ENCODE results near the gene NAV2.

Gene NAV2

DNA sequence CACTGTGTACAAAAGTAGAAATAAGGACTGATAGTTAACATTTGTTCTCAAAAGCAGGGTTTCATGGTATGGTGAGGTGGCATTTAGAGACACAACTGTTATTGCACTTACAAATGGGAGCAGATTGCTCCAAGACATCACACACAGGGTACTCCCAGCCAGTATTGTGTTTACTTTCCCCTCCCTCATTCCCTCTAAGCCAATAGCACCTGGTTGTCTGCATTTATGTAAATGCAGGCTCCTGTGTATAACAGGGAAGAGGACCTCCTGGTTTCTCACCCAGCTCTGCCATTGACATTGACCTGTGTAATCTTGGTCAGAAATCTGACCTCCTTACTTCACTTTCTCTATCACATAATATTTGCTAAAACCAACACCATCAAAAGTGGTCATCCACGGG lies 154.4 kb downstream of the NAV2 start:
- no peak for DNase-seq (ENCODE audit: low read depth in 2 of 2)

DNA sequence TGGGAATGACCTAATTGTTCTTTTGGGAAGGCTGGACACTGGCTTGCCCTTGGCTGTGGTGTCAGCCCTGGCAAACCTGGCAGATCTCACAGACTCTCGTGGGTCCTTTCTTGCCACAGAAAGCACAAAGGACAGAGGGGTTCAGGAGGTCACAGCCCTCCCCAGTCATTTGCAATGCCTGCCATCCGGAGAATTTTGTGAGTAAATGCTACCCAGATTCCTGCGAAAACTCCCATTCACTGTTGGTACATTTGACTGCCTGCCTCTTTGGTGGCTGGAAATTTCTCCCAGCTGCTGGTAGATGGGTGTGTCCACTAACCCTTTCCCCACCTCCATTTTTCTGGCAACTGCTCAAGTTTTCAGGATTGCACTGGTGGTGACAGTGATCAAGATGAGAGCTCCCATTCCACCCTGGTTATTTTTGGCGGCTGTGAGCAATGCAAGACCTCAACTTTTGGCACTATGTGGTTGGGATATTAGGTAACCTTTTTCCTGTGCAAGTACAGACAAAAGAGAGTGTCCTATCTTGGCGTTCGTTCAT lies 155.7 kb downstream of the NAV2 start:
- no peak for DNase-seq (ENCODE audit: low read depth in 2 of 2)

DNA sequence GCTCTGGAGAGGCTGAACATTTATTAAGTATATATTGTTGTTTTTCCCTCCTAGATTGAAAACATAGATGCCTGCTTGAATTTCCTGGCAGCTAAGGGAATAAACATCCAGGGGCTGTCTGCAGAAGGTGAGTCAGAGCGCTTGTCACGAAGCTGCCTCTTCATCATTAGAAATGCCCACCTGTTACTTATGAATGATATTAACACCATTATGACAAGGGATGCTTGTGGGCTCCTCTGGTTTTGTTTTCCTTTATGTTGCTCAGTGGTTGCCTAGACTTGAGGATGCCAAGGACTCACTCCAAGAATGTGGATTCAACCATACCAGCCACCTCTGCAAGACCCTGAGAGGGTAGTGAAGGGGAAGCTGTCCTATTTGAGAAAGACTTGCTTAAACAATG lies 156.2 kb downstream of the NAV2 start:
- no peak for DNase-seq (ENCODE audit: low read depth in 2 of 2)

DNA sequence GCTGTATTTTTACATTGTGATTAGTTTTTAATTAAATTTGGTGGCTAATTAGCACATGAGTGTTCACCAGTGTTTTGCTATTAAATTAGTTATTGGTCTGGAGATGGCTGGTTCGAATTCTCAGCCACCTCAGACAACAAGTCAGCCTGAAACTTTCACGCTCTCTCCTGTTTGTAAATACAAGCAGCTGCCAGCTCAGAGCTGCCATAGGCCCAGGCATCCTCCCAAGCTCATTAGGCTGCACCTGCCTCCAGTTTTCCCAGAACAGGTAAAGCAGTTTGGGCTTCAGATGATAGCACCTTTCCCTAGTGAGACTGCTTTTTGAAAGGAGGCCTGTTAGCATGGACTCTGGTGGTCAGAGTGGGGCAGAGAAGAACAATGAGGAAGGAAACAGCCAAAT lies 156.8 kb downstream of the NAV2 start:
- DNase-seq (ENCODE audit: low read depth in 2 of 2) = no peak

DNA sequence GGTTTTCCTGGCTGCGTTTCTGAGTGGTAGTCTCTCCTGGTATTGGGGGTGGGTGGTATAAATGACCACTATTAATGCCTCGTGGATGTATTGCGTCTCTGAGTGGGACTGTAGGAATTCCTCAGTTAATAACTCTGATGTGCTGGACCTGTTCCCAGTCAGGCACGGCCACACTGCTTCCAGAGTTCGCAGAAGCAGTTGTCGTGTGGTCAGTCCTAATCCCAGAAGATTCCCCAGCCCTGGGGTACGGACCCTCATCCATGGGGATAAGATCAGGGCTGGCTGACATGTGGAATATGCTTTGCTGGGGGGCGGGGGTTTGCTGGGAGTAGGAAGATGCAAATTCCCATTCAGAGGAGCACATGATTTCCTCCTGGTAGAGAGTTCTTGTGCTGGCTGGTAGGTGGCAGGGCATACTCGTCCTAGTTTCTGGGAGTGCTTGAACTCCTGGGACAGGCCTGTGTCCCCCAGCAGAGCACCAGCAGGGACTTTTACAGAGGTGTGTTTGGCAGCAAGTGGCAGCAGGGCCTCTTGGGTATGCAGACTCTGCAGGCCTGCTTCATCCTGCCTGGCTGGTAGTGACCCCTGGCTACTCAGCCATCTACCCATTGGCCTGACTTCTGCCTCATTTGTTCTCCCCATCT lies 157.4 kb downstream of the NAV2 start:
- no peak for DNase-seq (ENCODE audit: low read depth in 2 of 2)

DNA sequence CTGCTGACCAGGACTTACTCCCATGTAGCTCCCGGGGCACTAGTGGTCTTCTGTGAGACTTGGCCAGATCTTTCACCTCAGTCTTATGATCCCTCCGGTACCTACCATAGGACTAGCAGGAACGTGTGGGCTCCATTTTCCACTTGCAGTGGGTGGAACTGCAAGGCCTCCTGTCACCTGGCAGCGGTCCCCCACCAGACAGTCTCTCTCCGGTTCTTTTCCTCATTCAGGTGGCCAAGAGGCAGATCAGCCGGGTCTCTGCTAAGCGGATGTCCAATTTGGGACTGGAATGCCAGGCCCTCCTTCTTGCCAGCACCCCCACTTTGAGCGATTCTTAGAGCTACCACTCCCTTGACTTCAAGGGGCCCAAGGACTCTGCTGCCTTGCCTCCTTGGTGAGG lies 158.9 kb downstream of the NAV2 start:
- DNase-seq (ENCODE audit: low read depth in 2 of 2) = no peak

DNA sequence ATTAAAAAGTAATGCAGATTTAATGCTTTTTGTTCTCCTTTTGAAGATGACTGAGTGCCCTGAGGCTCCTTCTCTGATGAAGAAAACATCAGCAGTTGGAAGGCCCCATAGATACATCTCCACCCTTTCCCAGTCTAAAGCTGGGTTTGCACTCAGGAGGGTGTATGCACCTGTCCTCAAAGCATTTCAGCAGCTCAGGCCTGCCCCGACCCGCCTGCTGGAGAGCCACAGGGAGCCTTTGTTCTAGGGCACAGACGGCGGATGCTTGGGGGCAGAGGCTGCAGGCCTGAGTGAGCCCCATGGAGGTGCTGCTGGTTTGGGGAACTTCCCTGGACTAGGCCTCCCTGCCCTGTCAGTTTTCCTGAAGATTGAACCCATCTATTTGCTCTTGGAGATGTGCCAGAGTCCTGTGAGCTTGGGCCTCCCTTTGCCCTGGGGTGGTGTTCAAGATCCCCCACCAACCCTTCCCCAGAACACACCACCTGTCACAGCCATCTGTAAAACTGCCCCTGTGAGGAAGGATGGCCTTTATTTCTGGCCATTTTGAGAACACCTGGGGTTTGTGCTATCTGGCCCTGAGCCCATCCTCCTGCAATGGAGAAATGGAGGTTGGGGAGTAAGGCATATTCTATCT lies 160.0 kb downstream of the NAV2 start:
- no peak for DNase-seq (ENCODE audit: low read depth in 2 of 2)

DNA sequence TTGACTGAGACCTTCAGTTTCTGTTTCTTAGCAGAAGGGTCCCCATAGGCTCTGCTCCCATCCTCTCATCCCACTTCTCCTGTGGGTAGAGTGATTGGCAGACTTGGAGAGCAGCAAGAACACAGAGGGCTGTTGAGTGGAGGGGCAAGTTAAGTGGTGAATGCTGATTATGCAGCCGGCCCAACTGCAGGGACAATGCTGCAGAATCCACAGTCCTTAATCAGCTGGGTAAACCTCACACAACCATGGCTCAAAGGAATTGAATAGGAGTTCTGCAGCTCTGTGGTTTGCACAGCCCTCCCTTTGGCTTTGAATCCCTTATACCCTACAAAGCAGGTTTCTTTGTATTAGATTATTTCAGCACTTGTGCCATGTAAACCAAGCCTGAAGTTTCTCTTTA lies 161.1 kb downstream of the NAV2 start:
- no peak for DNase-seq (ENCODE audit: low read depth in 2 of 2)

DNA sequence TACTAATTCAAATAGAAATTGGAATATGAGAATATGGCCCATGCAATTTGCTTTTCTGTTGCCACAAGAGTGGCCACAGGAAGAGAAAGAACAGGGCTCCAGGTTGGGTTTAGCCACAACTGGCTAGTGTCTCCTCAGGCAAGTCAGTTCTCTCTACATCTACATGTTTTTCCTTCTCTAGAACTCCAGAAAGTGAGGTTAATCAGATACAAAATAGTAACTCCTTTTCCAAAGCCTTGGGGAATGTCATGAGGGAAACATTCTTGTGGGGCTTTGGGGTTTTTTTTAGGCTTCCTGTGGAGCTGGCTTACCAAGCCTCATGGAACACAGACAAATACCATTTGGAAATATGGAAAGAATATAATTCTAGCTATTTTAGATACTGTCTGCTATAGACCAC lies 161.6 kb downstream of the NAV2 start:
- no peak for DNase-seq (ENCODE audit: low read depth in 2 of 2)

DNA sequence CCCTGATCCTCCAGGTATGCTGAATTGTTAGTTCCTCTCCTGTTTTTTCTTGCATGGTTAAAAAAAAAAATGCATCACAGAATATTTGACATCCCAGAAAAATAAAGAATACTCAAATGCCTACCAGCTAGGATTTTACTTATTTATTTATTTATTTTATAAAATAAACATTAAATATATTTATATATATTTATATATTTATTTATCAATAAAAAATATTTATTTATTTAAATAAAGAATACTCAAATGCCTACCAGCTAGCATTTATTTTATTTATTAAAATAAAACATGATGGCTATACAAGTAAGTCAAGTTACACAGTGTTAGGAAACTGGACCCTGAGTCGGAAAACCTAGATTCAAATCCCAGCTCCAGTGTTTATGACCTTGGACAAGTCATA lies 164.1 kb downstream of the NAV2 start:
- no peak for DNase-seq (ENCODE audit: low read depth in 2 of 2)

DNA sequence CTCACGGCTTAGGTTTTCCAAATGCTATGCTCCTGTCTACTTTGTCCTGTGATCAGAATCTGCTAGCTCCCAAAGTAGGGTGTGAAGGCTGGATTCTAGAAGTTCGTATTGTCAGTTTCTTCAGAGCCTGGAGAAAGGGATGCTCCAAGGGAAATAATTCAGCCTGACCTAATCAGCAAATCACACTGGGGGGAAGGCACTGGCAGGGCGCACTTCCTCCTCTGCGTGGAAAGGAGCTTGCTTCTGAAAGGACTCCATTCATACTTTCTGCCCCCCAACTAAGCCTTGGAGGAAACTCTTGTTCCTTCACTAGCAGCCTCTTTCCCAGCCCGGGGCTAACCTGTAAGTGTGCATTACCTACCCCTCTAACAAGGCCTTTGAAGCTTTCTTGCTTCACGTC lies 165.9 kb downstream of the NAV2 start:
- DNase-seq (ENCODE audit: low read depth in 2 of 2) = no peak

DNA sequence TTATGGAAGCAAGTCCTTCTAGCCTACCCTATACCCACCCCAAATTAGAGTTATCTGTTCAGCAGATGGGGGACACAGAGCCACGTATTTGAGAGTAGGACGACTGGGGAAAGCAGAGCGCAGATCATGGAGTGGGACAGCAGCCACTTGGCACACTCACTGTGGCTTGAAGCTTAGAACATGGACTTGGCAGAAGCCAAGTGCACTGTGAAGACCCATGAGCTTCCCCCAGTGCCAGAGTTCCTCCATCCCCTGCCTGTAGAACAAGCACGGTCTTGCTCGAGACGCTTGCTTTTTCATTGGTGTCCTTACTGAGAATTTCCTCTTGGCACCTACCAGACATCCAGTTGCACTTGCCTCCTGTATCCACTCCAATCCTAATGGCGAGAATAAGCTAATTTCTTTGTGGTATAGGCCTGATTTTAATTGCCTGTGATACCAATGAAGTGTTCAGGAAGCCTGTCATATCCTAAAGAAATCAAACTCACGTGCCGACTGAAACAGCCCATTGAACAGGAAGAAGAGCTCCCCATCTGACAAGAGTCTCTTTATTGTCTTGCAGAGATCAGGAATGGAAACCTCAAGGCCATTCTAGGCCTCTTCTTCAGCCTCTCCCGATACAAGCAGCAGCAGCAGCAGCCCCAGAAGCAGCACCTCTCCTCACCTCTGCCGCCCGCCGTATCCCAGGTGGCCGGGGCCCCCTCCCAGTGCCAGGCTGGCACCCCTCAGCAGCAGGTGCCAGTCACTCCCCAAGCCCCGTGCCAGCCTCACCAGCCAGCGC lies 166.9 kb downstream of the NAV2 start:
- DNase-seq (ENCODE audit: low read depth in 2 of 2) = no peak

DNA sequence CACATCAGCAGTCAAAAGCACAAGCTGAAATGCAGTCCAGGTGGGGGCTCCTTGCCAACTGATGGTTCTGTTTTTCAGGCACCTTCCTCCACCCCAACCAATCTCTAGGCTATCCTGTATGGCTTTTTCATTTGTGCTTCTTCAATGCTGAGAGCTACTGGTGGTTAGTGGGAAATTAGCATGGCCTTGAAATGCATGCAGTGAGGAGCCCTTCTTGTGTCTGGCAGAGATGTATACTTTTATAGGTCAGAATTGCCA lies 167.4 kb downstream of the NAV2 start:
- DNase-seq (ENCODE audit: low read depth in 2 of 2) = no peak

DNA sequence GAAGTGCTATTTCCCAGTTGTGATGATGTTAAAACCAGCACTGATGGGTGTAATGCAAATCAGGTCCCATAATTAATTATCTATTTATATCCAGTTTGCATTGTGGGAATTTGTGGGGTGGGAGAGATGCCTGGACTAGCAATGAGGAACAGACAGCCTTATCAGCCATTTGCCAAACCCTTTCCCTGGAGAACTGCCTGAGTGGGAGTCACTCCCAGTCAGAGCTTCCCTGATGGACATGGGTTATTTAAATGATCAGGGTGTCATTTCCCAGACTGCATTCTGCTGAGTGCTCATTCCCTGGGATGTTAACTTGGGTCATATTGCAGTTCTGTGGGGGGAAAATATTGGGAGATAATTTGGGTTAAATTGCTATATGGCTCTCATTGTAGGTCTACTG lies 168.5 kb downstream of the NAV2 start:
- DNase-seq (ENCODE audit: low read depth in 2 of 2) = no peak

DNA sequence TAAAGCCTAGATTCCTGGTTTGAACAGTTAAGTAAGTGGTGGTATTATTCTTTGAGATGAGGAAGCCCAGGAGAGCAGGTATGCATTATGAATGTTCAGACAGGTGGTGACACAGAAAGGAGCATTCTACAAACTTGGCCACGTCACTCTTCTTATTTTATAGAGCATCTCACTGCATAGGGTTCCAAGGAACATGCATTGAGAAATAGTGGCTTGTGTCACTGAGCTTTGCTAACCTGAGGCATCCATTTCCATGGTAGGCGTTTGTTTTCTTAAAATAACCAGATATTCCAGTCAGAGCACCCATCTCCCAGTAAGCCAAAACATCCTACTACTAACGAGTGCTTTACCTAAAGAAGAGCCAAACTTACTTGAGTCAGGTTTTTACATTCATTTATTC lies 169.7 kb downstream of the NAV2 start:
- no peak for DNase-seq (ENCODE audit: low read depth in 2 of 2)

DNA sequence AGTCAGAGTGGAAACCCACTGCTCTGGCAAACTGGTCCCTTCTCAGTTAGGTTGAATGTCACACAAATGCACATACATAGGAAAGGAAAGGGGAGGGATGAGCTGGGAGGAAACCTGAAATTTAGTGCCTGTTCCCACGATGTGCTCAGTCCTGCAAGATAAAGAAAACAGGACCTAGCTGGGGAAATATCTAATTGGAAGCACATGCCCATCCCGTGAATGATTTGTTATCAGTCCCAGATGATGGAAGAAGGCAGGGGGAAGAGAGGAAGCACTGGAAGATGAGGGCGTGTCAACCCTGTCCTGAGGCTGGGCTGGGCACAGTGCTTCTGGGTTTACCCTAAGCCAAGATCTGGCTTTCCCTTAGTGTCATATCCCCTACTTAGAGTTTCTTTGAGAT lies 173.9 kb downstream of the NAV2 start:
- DNase-seq (ENCODE audit: low read depth in 2 of 2) = no peak

DNA sequence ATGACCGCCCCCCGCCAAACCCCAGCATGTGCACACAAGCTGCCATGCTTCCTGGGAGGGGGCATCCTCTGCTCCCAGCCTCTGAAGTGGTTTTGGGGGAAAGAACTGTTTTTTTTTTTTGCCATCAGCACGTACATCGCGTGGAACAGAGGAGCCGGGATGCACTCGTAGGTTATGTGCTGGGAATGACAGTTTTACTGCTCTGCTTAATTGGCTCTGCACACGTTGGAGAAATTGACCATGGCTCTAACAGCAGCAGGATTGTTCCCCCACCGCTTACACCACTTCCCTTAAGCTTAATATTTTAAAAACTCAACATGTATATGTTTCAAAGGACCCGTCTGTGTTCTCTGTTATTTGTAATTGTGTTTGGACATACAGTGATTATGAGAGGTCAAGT lies 175.2 kb downstream of the NAV2 start:
- DNase-seq (ENCODE audit: low read depth in 2 of 2) = no peak

DNA sequence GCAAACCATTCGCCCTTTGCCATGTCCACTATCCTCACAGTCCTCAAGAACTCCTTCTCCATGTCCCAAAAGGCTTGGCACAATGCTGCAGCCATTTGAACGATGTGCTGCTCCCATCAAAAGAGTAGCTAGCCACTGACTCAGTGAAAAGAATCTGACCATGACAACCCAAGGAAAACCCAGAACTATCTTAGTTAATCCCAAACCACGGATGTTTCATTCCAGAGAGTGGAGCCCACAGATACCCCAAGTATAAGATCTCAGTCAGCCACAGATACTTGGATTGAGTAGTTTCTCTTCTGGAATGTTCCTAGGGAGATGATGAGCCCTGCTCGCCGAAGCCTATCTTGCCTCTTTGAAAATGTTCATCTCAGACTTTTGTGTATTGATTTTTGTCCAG lies 176.9 kb downstream of the NAV2 start:
- DNase-seq (ENCODE audit: low read depth in 2 of 2) = no peak

DNA sequence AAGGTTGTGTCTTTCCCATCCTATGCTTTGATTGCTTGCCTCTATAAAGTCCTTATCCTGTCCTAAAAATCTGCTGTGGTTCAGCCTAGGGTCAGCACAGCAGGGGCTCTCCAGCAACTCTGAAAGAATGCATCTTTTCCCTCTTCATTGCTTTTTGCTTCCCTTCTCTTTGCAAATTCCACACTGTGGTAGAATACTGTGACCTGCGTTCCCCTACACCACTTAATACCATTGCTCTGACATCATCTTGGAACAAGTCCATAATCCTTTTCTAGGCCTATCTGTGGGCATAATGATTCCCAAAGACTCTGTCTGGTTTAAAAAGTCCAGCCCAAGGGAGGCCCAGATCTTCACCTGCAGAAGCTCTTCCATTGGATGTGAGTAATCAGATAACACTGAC lies 177.7 kb downstream of the NAV2 start:
- no peak for DNase-seq (ENCODE audit: low read depth in 2 of 2)

DNA sequence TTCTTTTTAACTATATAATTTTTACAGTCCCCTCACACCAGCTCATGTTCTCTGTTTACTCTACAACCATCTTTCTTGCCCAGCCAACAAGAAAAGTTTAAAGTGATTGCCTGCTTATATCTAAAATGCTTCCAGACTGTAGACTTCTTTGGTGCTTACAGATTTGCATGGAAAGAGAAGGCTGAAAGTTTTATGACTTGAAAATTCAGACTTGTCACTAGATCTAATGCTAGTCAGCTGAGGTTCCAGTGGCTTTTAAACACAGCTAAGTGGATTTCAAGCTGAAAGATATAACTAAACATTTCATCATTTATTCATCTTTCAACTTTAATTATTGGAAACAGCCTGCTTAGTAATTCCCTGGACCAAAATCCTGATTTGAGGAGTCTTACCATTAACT lies 178.4 kb downstream of the NAV2 start:
- no peak for DNase-seq (ENCODE audit: low read depth in 2 of 2)

DNA sequence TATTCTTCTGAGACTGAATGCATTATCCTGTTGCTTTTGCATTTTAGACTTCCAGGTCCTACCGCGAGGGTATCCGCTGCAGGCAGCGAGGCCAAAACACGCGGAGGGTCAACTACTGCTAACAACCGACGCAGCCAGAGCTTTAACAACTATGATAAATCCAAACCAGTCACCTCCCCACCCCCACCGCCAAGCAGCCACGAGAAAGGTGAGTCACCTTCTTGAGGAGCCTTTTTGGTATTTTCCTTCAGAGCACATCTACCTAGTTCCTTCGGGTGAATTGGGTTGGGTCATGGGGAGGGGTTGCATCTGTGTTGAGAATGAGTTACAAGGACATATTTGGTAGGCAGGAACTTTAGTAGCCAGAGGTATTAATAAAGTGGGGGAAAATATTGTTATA lies 179.8 kb downstream of the NAV2 start:
- DNase-seq (ENCODE audit: low read depth in 2 of 2) = no peak

DNA sequence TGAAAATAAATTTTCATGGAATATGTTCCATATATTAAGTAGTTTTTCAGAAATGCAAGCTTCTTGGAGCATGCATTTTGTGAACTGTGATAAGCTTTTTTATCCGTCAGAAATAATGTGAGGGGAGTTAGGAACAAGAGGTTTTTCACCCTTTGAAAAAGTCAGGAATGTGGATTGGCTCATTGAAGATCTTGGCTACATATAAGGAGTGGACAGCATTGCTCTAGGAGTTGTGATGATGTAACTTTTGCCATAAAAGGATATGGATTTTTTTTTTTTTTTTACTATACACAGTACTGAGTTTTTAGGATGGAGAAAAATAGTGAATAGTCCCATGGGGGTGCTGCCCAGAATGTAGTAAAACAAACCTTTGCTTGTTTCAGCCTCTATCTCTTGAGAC lies 180.2 kb downstream of the NAV2 start:
- DNase-seq (ENCODE audit: low read depth in 2 of 2) = no peak

DNA sequence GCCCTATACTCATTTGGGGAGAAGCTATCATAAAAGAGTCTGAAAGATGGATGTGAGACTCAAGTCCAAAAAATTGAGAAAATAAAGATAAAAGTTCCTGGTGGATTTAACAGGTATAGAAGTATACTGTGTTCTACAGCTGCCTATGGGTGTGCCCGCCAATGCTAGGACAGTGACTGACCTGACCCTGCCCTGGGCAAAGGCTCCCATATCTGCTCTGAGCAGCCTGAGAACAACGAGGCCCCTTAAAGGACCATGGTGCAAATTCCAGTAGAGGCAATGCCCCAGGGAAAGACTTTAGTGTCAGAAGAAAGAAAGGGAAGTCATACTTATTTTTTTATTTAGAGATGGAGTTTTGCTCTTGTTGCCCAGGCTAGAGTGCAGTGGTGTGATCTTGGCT lies 181.8 kb downstream of the NAV2 start:
- no peak for DNase-seq (ENCODE audit: low read depth in 2 of 2)
